Liver (tissue), 9 donors: Measurements from ENCODE around the gene CHID1. TPM values are rescaled to one million over a fixed set of nuclear protein-coding genes. Genes with fewer than 3 reads are reported as not detected.

Experiments used
- DNase-seq: peaks from one replicate; pipeline ENCODE4 v3.0.0-alpha.2; 2017; ENCODE audit warnings: low spot score
- H3K27ac ChIP-seq, 2 donors: one replicate each; pipeline ENCODE4 v1.7.0; 2013; ENCODE audit warnings: inconsistent platforms in 2 of 2, low read length in 2 of 2, control low read depth in 1 of 2, low read depth in 1 of 2, mild to moderate bottlenecking in 1 of 2
- H3K27me3 ChIP-seq, 4 donors: one replicate each; pipeline versions ENCODE4 v1.6.1 to v1.7.0; 2013; ENCODE audit warnings: low read length in 3 of 4, inconsistent platforms in 1 of 4, mild to moderate bottlenecking in 1 of 4, moderate library complexity in 1 of 4; ENCODE audit not compliant: control insufficient read depth in 4 of 4, insufficient read depth in 4 of 4
- H3K36me3 ChIP-seq, 4 donors: one replicate each; pipeline versions ENCODE4 v1.6.1 to v1.7.0; 2013; ENCODE audit warnings: low read length in 3 of 4, mild to moderate bottlenecking in 3 of 4, low read depth in 1 of 4, moderate library complexity in 1 of 4; ENCODE audit not compliant: control insufficient read depth in 4 of 4, insufficient read depth in 3 of 4
- H3K4me1 ChIP-seq, 4 donors: one replicate each; pipeline versions ENCODE4 v1.6.1 to v1.7.0; 2013; ENCODE audit warnings: low read length in 3 of 4, mild to moderate bottlenecking in 3 of 4, moderate library complexity in 1 of 4; ENCODE audit not compliant: control insufficient read depth in 4 of 4, insufficient read depth in 4 of 4
- H3K4me3 ChIP-seq, 3 donors: one replicate each; pipeline versions ENCODE4 v1.6.1 to v1.7.0; 2013; ENCODE audit warnings: low read length in 3 of 3, control low read depth in 1 of 3, low read depth in 1 of 3, mild to moderate bottlenecking in 1 of 3
- H3K9ac ChIP-seq, 2 donors: one replicate each; pipeline ENCODE4 v1.7.0; 2013; ENCODE audit warnings: low read length in 2 of 2, mild to moderate bottlenecking in 2 of 2, moderate library complexity in 2 of 2, control low read depth in 1 of 2, low read depth in 1 of 2
- H3K9me3 ChIP-seq, 4 donors: one replicate each; pipeline versions ENCODE4 v1.6.1 to v1.7.0; 2013; ENCODE audit warnings: low read length in 3 of 4; ENCODE audit not compliant: control insufficient read depth in 4 of 4
- ATF3 ChIP-seq: IDR thresholded peaks from 2 replicates; pipeline ENCODE4 v1.6.1; 2016; ENCODE audit warnings: antibody characterized with exemption
- CTCF ChIP-seq: fragments of 150-350 bp; IDR thresholded peaks from 2 replicates; pipeline ENCODE4 v1.5.1; 2017; ENCODE audit warnings: improper control_type of control experiment, low read depth, low read length; ENCODE audit not compliant: missing input control
- EGR1 ChIP-seq, 2 donors: IDR thresholded peaks; 2 replicates each; pipeline ENCODE4 v1.6.1; 2016 to 2018; ENCODE audit warnings: antibody characterized with exemption in 2 of 2, low read depth in 2 of 2
- FOXA1 ChIP-seq: IDR thresholded peaks from 2 replicates; pipeline ENCODE4 v1.6.1; 2016; ENCODE audit warnings: antibody characterized with exemption
- FOXA2 ChIP-seq: IDR thresholded peaks from 2 replicates; pipeline ENCODE4 v1.6.1; 2016; ENCODE audit warnings: antibody characterized with exemption
- GABPA ChIP-seq, 2 donors: IDR thresholded peaks in 1 of 2; conservative IDR thresholded peaks in 1 of 2; 2 replicates each; pipeline ENCODE4 v1.6.1; 2016; ENCODE audit warnings: antibody characterized with exemption in 2 of 2, mild to moderate bottlenecking in 1 of 2, moderate library complexity in 1 of 2
- HNF4A ChIP-seq, 2 donors: conservative IDR thresholded peaks; 2 replicates each; pipeline ENCODE4 v1.6.1; 2016; ENCODE audit warnings: antibody characterized with exemption in 2 of 2, mild to moderate bottlenecking in 2 of 2
- HNF4G ChIP-seq: IDR thresholded peaks from 2 replicates; pipeline ENCODE4 v1.6.1; 2016; ENCODE audit warnings: antibody characterized with exemption
- JUND ChIP-seq, 2 donors: IDR thresholded peaks; 2 replicates each; pipeline ENCODE4 v1.6.1; 2016; ENCODE audit warnings: antibody characterized with exemption in 2 of 2
- MAX ChIP-seq: IDR thresholded peaks from 2 replicates; pipeline ENCODE4 v1.6.1; 2016; ENCODE audit warnings: antibody characterized with exemption
- NR2F2 ChIP-seq: IDR thresholded peaks from 2 replicates; pipeline ENCODE4 v1.6.1; 2016; ENCODE audit warnings: antibody characterized with exemption
- RAD21 ChIP-seq, 2 donors: IDR thresholded peaks; 2 replicates each; pipeline ENCODE4 v1.6.1; 2016; ENCODE audit warnings: antibody characterized with exemption in 2 of 2, mild to moderate bottlenecking in 2 of 2
- REST ChIP-seq: IDR thresholded peaks from 2 replicates; pipeline ENCODE4 v1.6.1; 2016; ENCODE audit warnings: antibody characterized with exemption, mild to moderate bottlenecking
- RXRA ChIP-seq, 2 donors: IDR thresholded peaks; 2 replicates each; pipeline ENCODE4 v1.6.1; 2017 to 2018; ENCODE audit warnings: antibody characterized with exemption in 2 of 2, mild to moderate bottlenecking in 1 of 2
- SP1 ChIP-seq: IDR thresholded peaks from 2 replicates; pipeline ENCODE4 v1.6.1; 2018; ENCODE audit warnings: antibody characterized with exemption, mild to moderate bottlenecking
- TAF1 ChIP-seq: conservative IDR thresholded peaks from 2 replicates; pipeline ENCODE4 v1.6.1; 2016; ENCODE audit warnings: antibody characterized with exemption, mild to moderate bottlenecking
- YY1 ChIP-seq: IDR thresholded peaks from 2 replicates; pipeline ENCODE4 v1.6.1; 2016; ENCODE audit warnings: antibody characterized with exemption, mild to moderate bottlenecking
- WGBS: extraction: QIAGEN DNeasy Blood & Tissue Kit; methylation state at CpG from one replicate; pipeline ENCODE4 v1.1.7; 2013; 5-methylcytosine and 5-hydroxymethylcytosine counted together
- polyA plus RNA-seq, 2 donors: library from polyadenylated mRNA; stranded (reverse) in 1 of 2; unstranded in 1 of 2; fragments of 200-250 nt in 1 of 2; fragments of >200 nt in 1 of 2; fragmentation: Nextera tagmentation in 1 of 2; extraction: Ambion mirVana in 1 of 2; gene quantifications; one replicate each; pipeline versions ENCODE4 v1.2.1 to v1.2.3, GENCODE V29; 2013 to 2015
- total RNA-seq, 2 donors: library from RNA; depleted of rRNA; stranded (reverse); fragments of >200 nt; gene quantifications; one replicate each; pipeline ENCODE4 v1.2.3, GENCODE V29; 2014
- donor health status: healthy.
- donor health status: healthy.
- donor health status: healthy.
- donor health status: healthy.
- donor health status: healthy.

The CHID1 gene
- total and polyA plus RNA-seq, 4 donors: 39.5 to 68.8 (median 59.1) TPM

- peaks cover 1 to 46% (median 35%) of the 10 kb centered on the region in 4 donors for H3K4me1 ChIP-seq
- H3K36me3 ChIP-seq: peaks cover 0 to 2% (median under 1%) of the 10 kb centered on the region in 4 donors
- WGBS: 4% methylated on average over 38 of the region's 38 CpGs
- no peaks in the 10 kb centered on the region for H3K27me3 ChIP-seq
- peak overlapping the region; percentile 40 to 63 for H3K27ac ChIP-seq
- H3K9me3 ChIP-seq: no peaks in the 10 kb centered on the region
- TF ChIP-seq RXRA (IDR thresholded peaks at IDR 0.05) (no peak), CTCF (no peak), HNF4A (conservative IDR thresholded peaks at IDR 0.05) (no peak), TAF1 (no peak), GABPA (IDR thresholded peaks at IDR 0.05 in 1 of 2, conservative IDR thresholded peaks at IDR 0.05 in 1 of 2) (no peak), NR2F2 (no peak), SP1 (no peak), MAX (no peak), HNF4G (no peak), ATF3 (no peak), FOXA1 (no peak), REST (no peak), RAD21 (IDR thresholded peaks at IDR 0.05) (no peak)
- peak overlapping the region in 1 of 2 donors; percentile 45 for H3K9ac ChIP-seq
- peak; percentile 46 for DNase-seq
- H3K4me3 ChIP-seq: peak overlapping the region; percentile 33 to 69 (median 56)
Measured at GRCh38 chr11:910044-910588, 494 bp downstream of the CHID1 start.

- no peak overlapping the region for H3K4me3 ChIP-seq
- no peaks in the 10 kb centered on the region for H3K9me3 ChIP-seq
- H3K9ac ChIP-seq: no peak overlapping the region
- no peak for TF ChIP-seq EGR1 (IDR thresholded peaks at IDR 0.05; ENCODE audit: low read depth in 2 of 2)
- TF ChIP-seq JUND (IDR thresholded peaks at IDR 0.05): no peak
- TF ChIP-seq YY1: no peak
- no peak for TF ChIP-seq FOXA2
- no peak for TF ChIP-seq HNF4A (conservative IDR thresholded peaks at IDR 0.05)
- no peak for TF ChIP-seq FOXA1
- TF ChIP-seq GABPA (IDR thresholded peaks at IDR 0.05 in 1 of 2, conservative IDR thresholded peaks at IDR 0.05 in 1 of 2): no peak
- no peak for TF ChIP-seq MAX
- no peak for TF ChIP-seq ATF3
- TF ChIP-seq TAF1: no peak
- no peak for TF ChIP-seq REST
- TF ChIP-seq HNF4G: no peak
- no peak for TF ChIP-seq RXRA (IDR thresholded peaks at IDR 0.05)
- TF ChIP-seq CTCF: no peak
- TF ChIP-seq NR2F2: no peak
- no peak overlapping the region for H3K27ac ChIP-seq
- WGBS: 91% methylated on average over 11 of the region's 11 CpGs
- no peaks in the 10 kb centered on the region for H3K27me3 ChIP-seq
- DNase-seq: no peak
- peaks cover 0 to 6% (median 3%) of the 10 kb centered on the region in 4 donors for H3K36me3 ChIP-seq
- peaks cover 0 to 39% (median 31%) of the 10 kb centered on the region in 4 donors for H3K4me1 ChIP-seq
Measured at GRCh38 chr11:909406-909805, 1.2 kb downstream of the CHID1 start.
